ENCODE data around the gene SDC1. TPM values are rescaled to one million over a fixed set of nuclear protein-coding genes. Genes with fewer than 3 reads are reported as not detected.

The SDC1 gene
- polyA plus RNA-seq, 1 experiment = 42.0 TPM

- no peak for TF ChIP-seq CTCF (IDR thresholded peaks at IDR 0.05; ENCODE audit: insufficient read depth, low read depth, low read length)
- no peak for DNase-seq (ENCODE audit: low read depth)
- Histone ChIP-seq H3K27me3 (ENCODE audit: control insufficient read depth, insufficient read depth, low read length) (no peaks in the 10 kb centered on the region), H3K36me3 (ENCODE audit: control insufficient read depth, insufficient read depth, low read length) (no peaks in the 10 kb centered on the region), H3K4me3 (ENCODE audit: low read depth, low read length) (no peak overlapping the region)
- ChIA-PET POLR2A (interaction anchor here (1.0 kb wide), 1 partner anchor 36 kb away, joined by 3 read pairs; no protein-coding TSS in a partner anchor), CTCF (interaction anchor here (0.7 to 1.2 kb wide), 4 partner anchors 9 to 50 kb away, joined by 3 to 4 read pairs (median 4); no protein-coding TSS in a partner anchor)
Observed at GRCh38 chr2:20185176-20186022, 39.5 kb downstream of the SDC1 start.

GRCh38 chr2:20184067-20184938 is 40.6 kb downstream of the SDC1 start:
- Histone ChIP-seq H3K4me3 (ENCODE audit: low read depth, low read length) (no peak overlapping the region), H3K36me3 (ENCODE audit: control insufficient read depth, insufficient read depth, low read length) (no peaks in the 10 kb centered on the region), H3K27me3 (ENCODE audit: control insufficient read depth, insufficient read depth, low read length) (no peaks in the 10 kb centered on the region)
- ChIA-PET CTCF (interaction anchor here (1.0 to 1.5 kb wide), 2 partner anchors 8 to 13 kb away, joined by 3 to 5 read pairs; no protein-coding TSS in a partner anchor), POLR2A (no interaction called here)
- no peak for TF ChIP-seq CTCF (IDR thresholded peaks at IDR 0.05; ENCODE audit: insufficient read depth, low read depth, low read length)
- no peak for DNase-seq (ENCODE audit: low read depth)

- CTCF ChIA-PET = interaction anchor here (0.9 to 1.5 kb wide), 2 partner anchors 9 to 13 kb away, joined by 3 to 5 read pairs; no protein-coding TSS in a partner anchor
- POLR2A ChIA-PET = no interaction called here
- no peaks in the 10 kb centered on the region for H3K36me3 ChIP-seq (ENCODE audit: control insufficient read depth, insufficient read depth, low read length)
- H3K27me3 ChIP-seq (ENCODE audit: control insufficient read depth, insufficient read depth, low read length) = no peaks in the 10 kb centered on the region
- DNase-seq (ENCODE audit: low read depth) = no peak
- no peak overlapping the region for H3K4me3 ChIP-seq (ENCODE audit: low read depth, low read length)
- TF ChIP-seq CTCF (IDR thresholded peaks at IDR 0.05; ENCODE audit: insufficient read depth, low read depth, low read length) = no peak
Observed at GRCh38 chr2:20183373-20183772, 41.6 kb downstream of the SDC1 start.

GRCh38 chr2:20182241-20182931 is 42.5 kb downstream of the SDC1 start:
- ChIA-PET POLR2A (no interaction called here), CTCF (no interaction called here)
- DNase-seq (ENCODE audit: low read depth) = no peak
- no peaks in the 10 kb centered on the region for H3K27me3 ChIP-seq (ENCODE audit: control insufficient read depth, insufficient read depth, low read length)
- no peak overlapping the region for H3K4me3 ChIP-seq (ENCODE audit: low read depth, low read length)
- no peak for TF ChIP-seq CTCF (IDR thresholded peaks at IDR 0.05; ENCODE audit: insufficient read depth, low read depth, low read length)
- no peaks in the 10 kb centered on the region for H3K36me3 ChIP-seq (ENCODE audit: control insufficient read depth, insufficient read depth, low read length)
